Loucy (cell line): ENCODE measurements around the gene MYO5B.

Source experiments
- H2AFZ ChIP-seq: fragments of 200-600 bp; sonication (generic); 2 replicates; pipeline ENCODE4 v1.6.0; 2016; ENCODE audit warnings: antibody characterized with exemption, mild to moderate bottlenecking, low read length, moderate library complexity
- H3F3A ChIP-seq: fragments of 200-600 bp; 2 replicates; pipeline ENCODE4 v1.6.0; 2016; ENCODE audit warnings: antibody characterized with exemption, low read depth, mild to moderate bottlenecking
- H3K27me3 ChIP-seq: fragments of 200-600 bp; sonication (generic); 2 replicates; pipeline ENCODE4 v1.6.1; 2014; ENCODE audit warnings: low read length, mild to moderate bottlenecking; ENCODE audit not compliant: insufficient read depth, poor library complexity, severe bottlenecking
- H3K36me3 ChIP-seq: fragments of 200-600 bp; sonication (generic); 2 replicates; pipeline ENCODE4 v1.6.1; 2016; ENCODE audit warnings: low read length; ENCODE audit not compliant: insufficient read depth
- H3K4me1 ChIP-seq: fragments of 200-600 bp; sonication (generic); 2 replicates; pipeline ENCODE4 v1.5.1; 2014; ENCODE audit warnings: low read length, mild to moderate bottlenecking; ENCODE audit not compliant: insufficient read depth, poor library complexity, severe bottlenecking
- H3K4me2 ChIP-seq: fragments of 200-600 bp; sonication (generic); 2 replicates; pipeline ENCODE4 v1.6.0; 2014; ENCODE audit warnings: antibody characterized with exemption, low read length, low read depth, mild to moderate bottlenecking; ENCODE audit not compliant: poor library complexity, severe bottlenecking
- H3K4me3 ChIP-seq: fragments of 200-600 bp; sonication (generic); 2 replicates; pipeline ENCODE4 v1.5.1; 2014; ENCODE audit warnings: low read length, mild to moderate bottlenecking, mixed read lengths; ENCODE audit not compliant: poor library complexity, severe bottlenecking
- H3K79me2 ChIP-seq: fragments of 200-600 bp; sonication (generic); 2 replicates; pipeline ENCODE4 v1.6.1; 2014; ENCODE audit warnings: low read length; ENCODE audit not compliant: insufficient read depth
- H3K9ac ChIP-seq: fragments of 200-600 bp; sonication (generic); 2 replicates; pipeline ENCODE4 v1.6.0; 2014; ENCODE audit warnings: mild to moderate bottlenecking, low read depth, low read length, moderate library complexity; ENCODE audit not compliant: poor library complexity, severe bottlenecking
- H3K9me2 ChIP-seq: fragments of 200-600 bp; sonication (generic); replicated peaks from 2 replicates; pipeline ENCODE4 v1.6.1; 2016; ENCODE audit warnings: low read depth, low read length, mixed read lengths
- H3K9me3 ChIP-seq: fragments of 200-600 bp; sonication (generic); 2 replicates; pipeline ENCODE4 v1.6.1; 2014; ENCODE audit warnings: mild to moderate bottlenecking, antibody characterized with exemption, low read length, low read depth; ENCODE audit not compliant: insufficient read depth
- H4K20me1 ChIP-seq: fragments of 200-600 bp; sonication (generic); 2 replicates; pipeline ENCODE4 v1.6.0; 2014; ENCODE audit warnings: antibody characterized with exemption, low read length, mild to moderate bottlenecking; ENCODE audit not compliant: insufficient read depth, poor library complexity, severe bottlenecking
- EZH2phosphoT487 ChIP-seq: fragments of 200-600 bp; IDR thresholded peaks from 2 replicates; pipeline ENCODE4 v1.6.1; 2018; ENCODE audit warnings: antibody characterized with exemption, mild to moderate bottlenecking, moderate library complexity, borderline replicate concordance
- TF ChIP-seq, protein P1 (sequence below): fragments of 200-600 bp; sonication (generic); conservative IDR thresholded peaks from 2 replicates; pipeline ENCODE4 v1.5.1; 2014; ENCODE audit warnings: mild to moderate bottlenecking, antibody characterized with exemption, low read length

The MYO5B gene

DNA sequence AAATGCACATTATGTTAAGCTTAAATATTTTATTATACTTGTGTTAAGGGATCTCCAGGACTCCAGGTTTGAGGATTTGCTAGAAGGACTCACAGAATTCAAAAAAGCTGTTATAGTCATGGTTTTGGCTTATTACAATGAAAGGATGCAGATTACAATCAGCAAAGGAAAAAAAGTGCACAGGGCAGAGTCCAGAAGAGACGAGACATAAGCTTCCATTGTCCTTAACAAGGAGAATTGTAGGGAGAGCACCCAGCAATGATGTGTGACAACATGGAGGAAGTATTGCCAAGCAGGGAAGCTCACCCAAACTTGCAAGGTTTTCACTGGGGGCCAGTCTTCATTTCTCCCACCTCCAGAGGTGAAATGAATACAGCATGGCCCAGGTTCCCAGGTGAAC, 12.8 kb upstream of the MYO5B start:
- Histone ChIP-seq H3K36me3 (no peaks in the 10 kb centered on the region), H3K4me3 (no peak overlapping the region)
- TF ChIP-seq EZH2phosphoT487, result no peak
- TF ChIP-seq, protein P1, sequence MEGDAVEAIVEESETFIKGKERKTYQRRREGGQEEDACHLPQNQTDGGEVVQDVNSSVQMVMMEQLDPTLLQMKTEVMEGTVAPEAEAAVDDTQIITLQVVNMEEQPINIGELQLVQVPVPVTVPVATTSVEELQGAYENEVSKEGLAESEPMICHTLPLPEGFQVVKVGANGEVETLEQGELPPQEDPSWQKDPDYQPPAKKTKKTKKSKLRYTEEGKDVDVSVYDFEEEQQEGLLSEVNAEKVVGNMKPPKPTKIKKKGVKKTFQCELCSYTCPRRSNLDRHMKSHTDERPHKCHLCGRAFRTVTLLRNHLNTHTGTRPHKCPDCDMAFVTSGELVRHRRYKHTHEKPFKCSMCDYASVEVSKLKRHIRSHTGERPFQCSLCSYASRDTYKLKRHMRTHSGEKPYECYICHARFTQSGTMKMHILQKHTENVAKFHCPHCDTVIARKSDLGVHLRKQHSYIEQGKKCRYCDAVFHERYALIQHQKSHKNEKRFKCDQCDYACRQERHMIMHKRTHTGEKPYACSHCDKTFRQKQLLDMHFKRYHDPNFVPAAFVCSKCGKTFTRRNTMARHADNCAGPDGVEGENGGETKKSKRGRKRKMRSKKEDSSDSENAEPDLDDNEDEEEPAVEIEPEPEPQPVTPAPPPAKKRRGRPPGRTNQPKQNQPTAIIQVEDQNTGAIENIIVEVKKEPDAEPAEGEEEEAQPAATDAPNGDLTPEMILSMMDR, result no peak

DNA sequence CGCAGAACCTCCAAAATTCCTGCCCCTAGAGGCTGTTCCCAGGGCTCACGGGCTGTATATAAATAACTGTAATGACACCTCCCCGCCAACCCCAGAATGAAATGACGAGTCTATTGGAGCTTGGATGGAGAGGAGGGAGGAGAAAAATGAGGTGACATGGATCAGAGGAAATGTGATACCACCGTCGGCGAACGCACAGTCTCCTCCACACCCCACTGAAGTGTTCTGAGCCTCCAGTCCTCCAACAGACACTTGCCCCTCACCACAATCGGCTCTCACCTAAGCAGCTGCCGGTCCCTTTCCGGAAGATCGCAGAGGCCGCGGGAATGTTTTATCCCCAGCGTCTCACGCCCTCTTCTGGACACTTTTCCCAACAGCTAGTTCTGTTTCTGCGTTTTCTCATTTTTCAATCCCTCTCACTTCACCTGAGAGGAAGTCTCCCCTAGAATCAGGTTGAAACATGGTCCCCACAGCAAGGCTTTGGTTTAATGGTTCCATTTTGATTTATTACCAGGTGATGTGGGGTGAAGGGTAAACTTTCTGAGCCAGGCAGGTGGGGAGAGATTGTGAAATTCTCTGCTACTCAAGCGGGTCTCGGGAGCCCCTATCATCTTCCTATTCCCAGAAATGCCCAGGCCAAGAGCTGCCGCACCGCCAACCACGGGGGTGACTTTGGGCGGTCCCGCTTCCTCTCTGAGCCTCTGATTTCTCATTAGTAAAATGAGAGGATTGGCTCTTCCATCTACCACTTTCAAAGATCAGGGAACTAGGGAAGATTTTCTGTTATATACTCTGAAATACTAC, 9.1 kb upstream of the MYO5B start:
- H3F3A ChIP-seq, result no peaks in the 10 kb centered on the region
- no peaks in the 10 kb centered on the region for H3K4me1 ChIP-seq
- no peaks in the 10 kb centered on the region for H3K9me2 ChIP-seq
- no peak for TF ChIP-seq EZH2phosphoT487
- TF ChIP-seq, protein P1, result peak; percentile 74
- H3K79me2 ChIP-seq, result no peaks in the 10 kb centered on the region
- peak overlapping the region; percentile 77 for H2AFZ ChIP-seq
- H4K20me1 ChIP-seq, result no peaks in the 10 kb centered on the region
- peak overlapping the region; percentile 46 for H3K4me2 ChIP-seq
- H3K36me3 ChIP-seq, result no peaks in the 10 kb centered on the region
- H3K27me3 ChIP-seq, result no peaks in the 10 kb centered on the region
- no peaks in the 10 kb centered on the region for H3K9me3 ChIP-seq
- H3K9ac ChIP-seq, result no peak overlapping the region
- H3K4me3 ChIP-seq, result peak overlapping the region; percentile 24

More for the DNA sequence above, 12.8 kb upstream of the MYO5B start:
- Histone ChIP-seq H3K27me3 (no peaks in the 10 kb centered on the region), H3K9ac (no peak overlapping the region), H3K4me1 (no peaks in the 10 kb centered on the region), H3K79me2 (no peaks in the 10 kb centered on the region), H3K9me2 (no peaks in the 10 kb centered on the region), H3K4me2 (no peak overlapping the region), H2AFZ (no peak overlapping the region), H4K20me1 (no peaks in the 10 kb centered on the region), H3K9me3 (no peaks in the 10 kb centered on the region), H3F3A (no peaks in the 10 kb centered on the region)

DNA sequence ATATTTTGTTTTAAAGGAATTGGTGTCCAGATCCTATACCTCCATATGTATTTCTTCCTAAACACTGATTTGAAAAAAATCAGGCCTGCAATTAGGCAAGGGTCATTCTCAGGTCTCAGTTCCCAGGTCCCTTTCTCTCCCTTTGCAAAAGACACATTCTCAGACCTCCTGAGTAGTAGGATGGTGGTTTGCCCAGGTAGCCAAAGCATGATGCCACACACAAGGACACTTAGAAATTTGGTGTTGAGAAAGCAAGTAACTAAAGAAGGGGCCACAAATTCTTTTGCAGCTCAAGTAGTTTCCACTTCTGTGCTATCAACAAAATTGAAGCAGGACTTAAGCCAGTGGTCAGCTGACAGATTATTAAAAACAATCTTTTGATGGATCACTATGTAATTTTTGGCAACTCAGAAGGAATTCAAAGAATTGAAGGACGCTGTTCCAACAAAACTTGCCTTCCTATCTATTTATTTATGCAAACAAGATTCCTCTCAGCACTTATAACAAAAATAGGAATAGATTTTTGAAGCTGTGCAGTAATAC, 6.6 kb upstream of the MYO5B start:
- Histone ChIP-seq H4K20me1 (no peaks in the 10 kb centered on the region), H3K4me3 (no peak overlapping the region), H3K4me2 (no peak overlapping the region), H3F3A (no peaks in the 10 kb centered on the region), H3K4me1 (no peaks in the 10 kb centered on the region), H3K9ac (no peak overlapping the region), H3K36me3 (no peaks in the 10 kb centered on the region), H3K9me3 (no peaks in the 10 kb centered on the region), H3K79me2 (no peaks in the 10 kb centered on the region), H2AFZ (no peak overlapping the region), H3K9me2 (no peaks in the 10 kb centered on the region), H3K27me3 (no peaks in the 10 kb centered on the region)
- TF ChIP-seq EZH2phosphoT487, result no peak
- TF ChIP-seq, protein P1, result no peak
